Heart left ventricle (tissue), 13 donors: ENCODE data around the gene KANSL3.

ENCODE experiments used
- POLR2A ChIP-seq, 2 donors: fragments of 450-650 bp; IDR thresholded peaks; one replicate each; pipeline ENCODE4 v1.6.1; 2017; ENCODE audit warnings: antibody characterized with exemption in 2 of 2, mild to moderate bottlenecking in 2 of 2, moderate library complexity in 2 of 2
- TF ChIP-seq, protein P1 (sequence below), 12 donors: fragments of 200-600 bp; sonication (generic) in 4 of 12; IDR thresholded peaks; one replicate each; pipeline versions ENCODE4 v1.5.0 to v1.8.0; 2018 to 2022; ENCODE audit warnings: antibody characterized with exemption in 12 of 12, mild to moderate bottlenecking in 5 of 12
- donor health status: ischemic (EF 13 %, LVEDD 7.1; RV severe dilation, severe dysfunction).
- donor health status: DM: no; HTN: yes; CAD: no.
- donor health status: DM: no; HTN: no; CAD: no.
- donor health status: ischemic (EF 25% LVEDD 6.9; RV normal size, moderate dysfunction).
- donor health status: ischemic (EF 25% LVEDD 5.7; RV mildly dilated, moderate dysfunction).
- donor health status: ischemic (EF 35%, LVEDD 5.7; RV mildly dilated, moderate dysfunction).
- donor health status: nonischemic (EF 11% LVEDD 7.7; RV severe dilation, severe dysfunction).
- donor health status: DM: yes; HTN: yes; CAD: no.
- donor health status: PGD.
- donor health status: ischemic (EF 29% LVEDD 5.4; RV normal size, mild dysfunction).
- donor health status: nonischemic (EF 23%, LVEDD 6.1; RV moderate dilation, normal function).

DNA sequence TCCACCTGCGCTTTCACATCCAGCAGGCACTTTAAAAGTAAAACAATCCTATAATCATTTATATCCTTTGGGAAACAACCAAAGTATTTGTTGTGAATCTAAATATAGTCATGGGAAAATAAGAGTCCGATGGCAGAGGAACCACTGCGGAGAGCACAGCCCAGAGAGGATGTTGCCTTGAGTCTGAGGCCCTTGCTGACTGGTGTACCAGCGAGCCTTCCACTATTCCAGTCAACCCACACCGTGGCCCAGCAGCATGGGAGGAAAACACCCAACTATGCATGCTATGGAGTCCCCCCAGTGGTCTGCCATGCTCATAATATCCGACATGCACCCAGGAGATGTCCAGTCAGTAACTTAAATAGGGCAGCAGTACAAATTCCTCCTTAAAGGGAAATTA, 21.6 kb downstream of the KANSL3 start:
- no peak for TF ChIP-seq POLR2A (IDR thresholded peaks at IDR 0.05)
- TF ChIP-seq, protein P1, sequence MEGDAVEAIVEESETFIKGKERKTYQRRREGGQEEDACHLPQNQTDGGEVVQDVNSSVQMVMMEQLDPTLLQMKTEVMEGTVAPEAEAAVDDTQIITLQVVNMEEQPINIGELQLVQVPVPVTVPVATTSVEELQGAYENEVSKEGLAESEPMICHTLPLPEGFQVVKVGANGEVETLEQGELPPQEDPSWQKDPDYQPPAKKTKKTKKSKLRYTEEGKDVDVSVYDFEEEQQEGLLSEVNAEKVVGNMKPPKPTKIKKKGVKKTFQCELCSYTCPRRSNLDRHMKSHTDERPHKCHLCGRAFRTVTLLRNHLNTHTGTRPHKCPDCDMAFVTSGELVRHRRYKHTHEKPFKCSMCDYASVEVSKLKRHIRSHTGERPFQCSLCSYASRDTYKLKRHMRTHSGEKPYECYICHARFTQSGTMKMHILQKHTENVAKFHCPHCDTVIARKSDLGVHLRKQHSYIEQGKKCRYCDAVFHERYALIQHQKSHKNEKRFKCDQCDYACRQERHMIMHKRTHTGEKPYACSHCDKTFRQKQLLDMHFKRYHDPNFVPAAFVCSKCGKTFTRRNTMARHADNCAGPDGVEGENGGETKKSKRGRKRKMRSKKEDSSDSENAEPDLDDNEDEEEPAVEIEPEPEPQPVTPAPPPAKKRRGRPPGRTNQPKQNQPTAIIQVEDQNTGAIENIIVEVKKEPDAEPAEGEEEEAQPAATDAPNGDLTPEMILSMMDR (IDR thresholded peaks at IDR 0.05): no peak
